NCI-H2196 treated with DMSO at 0.1 percent for 48 hours (cell line): ENCODE results near the gene LEKR1.
"Not testable (repeated sequence)": the region's sequence is repeated elsewhere in the genome, so short reads cannot be mapped to it uniquely, and the experiment has no call there.

Experiments used
- DNase-seq: peaks from one replicate; lab custom pipeline; 2025; ENCODE audit not compliant: unreplicated experiment; lab: John Stamatoyannopoulos, UW

LEKR1 gene

DNA sequence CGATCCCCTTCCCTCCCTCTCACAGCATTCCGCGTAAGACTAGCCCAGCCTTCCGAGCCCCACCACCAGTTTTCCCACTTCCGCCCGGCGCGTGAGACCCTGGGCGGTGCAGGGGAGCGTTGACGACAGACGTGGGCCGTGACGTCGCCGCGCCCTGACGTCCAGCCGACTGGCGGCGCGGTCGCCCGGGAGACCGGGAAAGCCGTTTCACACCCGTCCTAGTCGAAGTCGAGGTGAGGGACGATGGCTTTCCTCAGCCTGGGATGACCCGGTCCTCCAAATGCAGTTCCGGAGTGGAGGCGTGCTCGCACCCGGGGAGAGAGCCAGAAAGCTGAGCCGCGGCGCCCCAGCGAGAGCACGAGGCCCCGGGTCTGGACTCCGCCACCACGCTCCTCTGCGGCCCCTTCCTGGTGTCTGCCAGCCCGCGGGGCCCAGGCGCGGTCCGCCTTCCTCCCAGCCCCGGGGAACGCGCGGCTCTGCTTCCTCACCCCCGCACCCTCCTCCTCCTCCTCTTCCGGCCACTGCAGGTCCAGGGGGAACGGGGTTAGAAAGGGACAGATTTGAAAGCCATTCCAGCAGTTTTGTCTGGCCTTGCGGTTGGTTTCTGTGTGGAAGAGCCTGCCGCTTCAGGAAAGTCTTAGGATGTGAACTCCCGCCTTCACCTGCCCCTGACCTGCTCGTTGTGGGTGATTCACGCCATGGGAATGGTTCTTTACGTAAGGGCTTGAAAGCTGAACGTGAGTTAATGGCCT, at the start of gene LEKR1:
LEKR1 (plus strand) TSS at position 210 of the 752 bp plus-strand sequence. CDS start 2,977 bp downstream, outside the sequence.
- DNase-seq: peak; percentile 88

- DNase-seq: no peak
These were observed 49.3 kb upstream of the LEKR1 start for GRCh38 chr3:156776871-156777270.

DNA sequence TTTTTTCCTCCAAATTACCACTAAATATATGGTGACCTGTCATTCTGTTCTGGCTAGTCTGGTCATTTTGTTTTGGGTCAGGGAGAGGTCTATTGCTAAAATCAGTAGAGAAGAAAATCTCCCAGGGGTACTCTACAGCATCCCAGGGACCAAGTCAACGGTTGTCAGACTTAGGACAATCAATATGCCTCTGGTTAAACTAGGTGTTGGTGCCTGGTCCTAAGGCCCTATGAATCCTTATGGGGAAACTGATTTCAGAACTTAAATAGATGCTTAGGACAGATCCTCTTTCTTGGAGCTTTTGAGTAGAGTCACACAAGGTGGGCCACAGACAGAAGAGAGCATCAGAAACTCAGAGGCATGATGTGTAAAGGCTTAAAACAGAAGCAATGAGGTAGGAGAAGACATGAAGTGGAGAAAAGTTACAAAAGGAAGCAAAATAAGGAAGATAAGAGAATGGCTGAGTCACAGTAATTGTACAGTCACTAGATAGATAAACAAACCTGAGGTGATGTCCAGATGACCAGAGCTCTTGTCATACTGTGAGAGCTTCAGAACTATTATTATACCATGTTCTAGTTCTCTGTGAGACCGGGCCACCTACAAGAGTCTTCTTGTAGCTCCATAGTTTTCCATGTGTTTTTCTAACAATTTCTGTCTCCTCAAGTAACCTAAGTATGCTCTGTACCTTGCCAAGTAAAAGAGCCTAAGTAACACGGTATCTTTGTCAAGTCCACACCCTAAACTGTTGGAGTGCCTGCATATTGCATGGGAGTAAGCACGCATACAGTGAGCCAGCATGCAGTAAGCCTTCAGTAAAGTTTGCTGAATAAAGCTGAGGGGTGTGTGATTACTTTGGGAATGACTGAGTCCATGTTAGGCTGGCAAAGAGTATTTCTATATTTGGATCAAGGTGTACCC, 44.6 kb upstream of the LEKR1 start:
- no peak for DNase-seq

GRCh38 chr3:156782319-156782718, 43.8 kb upstream of the LEKR1 start:
- DNase-seq: no peak

- DNase-seq: no peak
These were observed 43.2 kb upstream of the LEKR1 start for GRCh38 chr3:156782921-156783320.

DNA sequence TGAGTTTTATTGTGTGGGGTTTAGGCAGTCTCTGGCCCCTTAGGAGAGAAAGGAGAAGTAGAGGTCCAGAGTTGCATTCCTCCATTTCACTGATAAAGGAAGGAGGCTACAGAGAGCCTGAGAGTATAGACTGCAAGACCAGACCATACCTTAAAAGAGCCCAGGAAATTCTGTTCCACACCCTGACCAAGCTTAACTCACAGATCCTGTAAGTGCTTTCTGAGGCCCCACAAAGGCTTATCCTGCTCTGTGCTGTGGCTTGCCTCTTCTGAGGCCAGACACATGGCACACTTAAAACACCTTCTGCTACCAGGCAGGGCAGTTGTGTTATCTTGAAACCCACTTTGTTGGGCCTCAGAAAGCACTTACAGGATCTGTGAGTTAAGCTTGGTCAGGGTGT, 39.2 kb upstream of the LEKR1 start:
- DNase-seq: no peak

DNA sequence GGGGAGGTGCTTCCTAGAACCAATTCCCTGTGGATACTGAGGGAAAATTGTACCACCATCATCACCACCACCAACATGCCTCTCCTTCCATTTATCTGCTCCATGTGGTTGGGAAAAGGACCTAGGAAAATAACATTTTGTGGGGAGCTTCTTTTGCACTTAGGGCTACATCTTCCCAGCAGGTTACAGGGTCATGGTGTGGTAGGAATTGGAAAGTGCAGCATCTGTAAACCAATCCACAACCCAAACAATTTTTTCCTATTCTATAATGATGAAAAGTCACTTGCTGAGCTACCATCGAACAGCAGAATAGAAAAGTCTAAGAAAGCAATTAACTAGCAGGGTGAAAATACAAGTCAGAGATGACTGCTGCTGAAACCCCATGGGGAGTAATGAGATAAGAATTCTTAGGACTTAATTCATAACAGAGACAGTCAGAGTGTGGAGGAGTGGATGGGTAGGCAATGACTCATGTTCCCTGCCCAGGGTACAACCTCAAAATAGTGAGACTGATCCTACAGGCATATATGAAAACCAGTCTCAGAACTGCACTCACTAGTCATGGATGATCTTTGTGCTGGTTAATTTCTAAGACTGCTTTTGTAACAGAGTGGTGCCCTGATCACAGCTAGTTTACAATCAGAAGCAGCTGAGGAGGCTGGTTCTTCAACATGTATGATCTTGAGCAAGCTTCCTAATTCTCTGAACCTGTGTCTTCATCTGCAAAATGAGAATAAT, 38.1 kb upstream of the LEKR1 start:
- DNase-seq: no peak

DNA sequence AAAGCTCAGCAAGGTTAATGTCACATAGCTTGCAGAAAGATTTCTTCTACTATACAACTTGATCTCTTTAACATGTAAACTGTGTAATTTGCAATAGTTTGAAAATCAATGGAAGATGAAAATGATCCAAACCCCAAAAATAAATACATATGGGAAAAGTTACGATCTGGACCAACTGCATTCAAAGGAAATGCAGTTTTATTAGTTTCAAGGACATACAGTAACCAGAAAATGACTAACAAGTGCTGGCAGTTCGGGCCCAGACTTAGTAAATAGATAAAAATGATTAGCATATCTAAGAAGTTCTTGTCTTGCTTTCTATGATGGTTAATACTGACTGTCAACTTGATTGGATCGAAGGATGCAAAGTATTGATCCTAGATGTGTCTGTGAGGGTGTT, 37.3 kb upstream of the LEKR1 start:
- DNase-seq: no peak

DNA sequence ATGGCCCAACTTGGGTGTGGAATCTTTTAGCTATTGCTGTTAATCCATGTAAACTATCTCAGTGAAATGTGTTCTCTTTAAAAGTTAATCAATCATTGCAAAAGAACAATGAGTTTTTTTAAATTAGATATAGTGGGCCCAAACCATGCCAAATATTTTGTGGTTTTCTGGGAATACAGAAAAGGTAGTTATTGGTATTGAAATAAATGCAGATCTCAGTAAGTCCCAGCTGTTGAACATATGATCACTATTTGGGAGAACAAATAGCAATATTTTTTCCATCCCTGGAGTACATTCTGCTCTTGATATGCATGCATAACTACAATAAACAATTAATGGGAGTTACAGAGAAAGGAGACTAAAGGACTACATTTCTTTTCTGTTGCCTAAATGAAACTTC, 36.0 kb upstream of the LEKR1 start:
- DNase-seq: no peak

GRCh38 chr3:156792114-156792513, 34.0 kb upstream of the LEKR1 start:
- DNase-seq: no peak

- no peak for DNase-seq
These were observed 33.6 kb upstream of the LEKR1 start for GRCh38 chr3:156792536-156792935.

DNA sequence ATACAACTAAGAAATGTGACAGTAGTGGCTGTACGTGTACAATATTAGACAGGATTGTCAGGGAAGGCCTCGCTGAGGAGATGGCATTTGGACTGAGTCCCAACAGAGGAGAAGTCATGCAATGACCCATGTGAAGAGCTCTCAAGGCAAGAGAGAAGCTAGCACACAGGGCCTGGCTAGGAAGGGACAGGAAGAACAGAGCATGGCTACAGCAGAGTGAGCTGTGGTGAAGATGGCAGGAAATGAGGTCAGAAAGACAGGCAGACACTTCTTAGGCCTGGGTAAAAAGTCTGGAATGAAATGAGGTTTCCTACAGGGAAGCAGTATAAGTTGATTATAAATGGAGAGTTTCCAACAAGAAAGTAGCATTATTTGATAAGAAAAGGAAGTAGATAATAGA, 33.2 kb upstream of the LEKR1 start:
- no peak for DNase-seq

- DNase-seq: no peak
These were observed 32.8 kb upstream of the LEKR1 start for GRCh38 chr3:156793400-156793799.

DNA sequence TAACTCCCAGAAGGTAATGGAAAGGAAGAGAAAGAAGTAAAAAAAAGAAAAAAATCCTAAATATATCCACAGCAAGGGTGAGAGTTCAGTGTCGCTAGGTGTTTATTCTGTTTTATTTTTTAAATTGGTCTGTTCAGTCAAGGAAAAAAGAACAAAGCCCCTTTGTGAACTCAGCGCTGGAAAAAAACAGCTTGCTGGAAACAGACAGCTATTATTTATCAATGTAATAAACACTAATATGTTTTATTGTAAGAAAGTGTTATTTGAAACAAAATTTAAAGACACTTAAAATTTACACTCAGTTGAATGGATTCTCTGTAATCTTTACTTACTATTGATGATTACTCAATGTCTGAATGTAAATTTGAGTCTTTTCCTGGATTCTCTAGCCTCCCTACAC, 32.3 kb upstream of the LEKR1 start:
- no peak for DNase-seq

DNA sequence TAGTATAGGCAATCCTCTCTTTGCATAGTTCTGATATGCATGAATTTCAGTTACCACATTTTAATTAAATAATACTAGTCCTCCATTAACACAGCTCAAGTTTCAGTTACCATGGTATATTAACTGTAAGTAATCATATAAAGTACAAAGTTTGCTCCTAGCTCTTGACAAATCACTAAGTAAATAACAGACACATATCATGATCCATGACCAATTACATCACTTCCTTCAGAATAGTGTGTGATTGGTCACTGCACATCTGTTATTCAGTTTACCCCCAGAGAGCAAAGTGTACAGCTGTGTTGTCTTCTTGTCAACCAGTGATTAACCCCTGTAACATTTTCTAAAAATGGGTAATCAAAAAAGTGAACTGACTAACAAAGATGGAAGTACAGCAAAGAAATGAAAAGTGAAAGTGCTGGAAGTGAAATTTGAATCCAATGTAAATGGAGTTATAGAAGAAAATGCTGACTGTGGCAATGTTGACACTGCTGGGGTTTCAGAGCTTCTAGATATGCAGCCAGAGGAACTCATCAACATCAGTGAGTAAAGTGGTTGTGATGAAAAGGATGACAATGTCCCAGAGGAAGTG, 30.2 kb upstream of the LEKR1 start:
- DNase-seq: peak; percentile 11

GRCh38 chr3:156797368-156797767, 28.8 kb upstream of the LEKR1 start:
- DNase-seq: no peak

DNA sequence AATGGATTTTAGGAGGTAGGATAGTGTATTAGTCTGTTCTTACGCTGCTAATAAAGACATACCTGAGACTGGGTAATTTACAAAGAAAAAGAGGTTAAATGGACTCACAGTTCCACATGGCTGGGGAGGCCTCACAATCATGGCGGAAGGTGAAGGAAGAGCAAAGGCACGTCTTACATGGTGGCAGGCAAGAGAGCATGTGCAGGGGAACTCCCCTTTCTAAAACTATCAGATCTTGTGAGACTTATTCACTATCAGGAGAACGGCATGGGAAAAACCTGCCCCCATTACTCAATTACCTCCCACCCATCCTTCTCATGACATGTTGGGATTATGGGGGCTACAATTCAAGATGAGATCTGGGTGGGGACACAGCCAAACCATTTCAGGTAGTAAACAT, 25.9 kb upstream of the LEKR1 start:
- not testable (repeated sequence) for DNase-seq

DNA sequence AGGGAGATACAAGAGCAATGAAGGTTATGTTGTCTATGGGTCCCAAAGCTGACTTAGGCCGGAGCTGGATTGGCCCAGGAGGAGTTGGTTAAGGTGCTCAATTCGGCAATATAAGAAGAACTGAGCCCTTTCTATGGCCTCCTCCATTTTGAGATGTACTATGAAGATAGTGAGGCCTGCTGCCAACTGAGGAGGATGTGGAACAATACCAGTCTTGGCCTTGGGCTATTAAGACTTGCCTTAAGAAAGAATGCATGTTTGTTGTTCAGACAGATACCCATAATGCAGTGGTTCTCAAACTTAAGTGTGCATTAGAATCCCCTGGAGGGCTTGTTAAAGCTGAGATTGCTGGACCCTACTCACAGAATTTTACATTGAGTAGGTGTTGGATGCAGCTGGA, 24.4 kb upstream of the LEKR1 start:
- no peak for DNase-seq

GRCh38 chr3:156802821-156803606, 23.1 kb upstream of the LEKR1 start:
- no peak for DNase-seq
